SKM-1 treated with dmso at 0.1 percent for 144 hours (cell line): ENCODE results near the gene KCNH8.

Experiments
- DNase-seq: peaks from one replicate; lab custom pipeline; 2025; ENCODE audit not compliant: unreplicated experiment; lab: John Stamatoyannopoulos, UW

Gene KCNH8

DNA sequence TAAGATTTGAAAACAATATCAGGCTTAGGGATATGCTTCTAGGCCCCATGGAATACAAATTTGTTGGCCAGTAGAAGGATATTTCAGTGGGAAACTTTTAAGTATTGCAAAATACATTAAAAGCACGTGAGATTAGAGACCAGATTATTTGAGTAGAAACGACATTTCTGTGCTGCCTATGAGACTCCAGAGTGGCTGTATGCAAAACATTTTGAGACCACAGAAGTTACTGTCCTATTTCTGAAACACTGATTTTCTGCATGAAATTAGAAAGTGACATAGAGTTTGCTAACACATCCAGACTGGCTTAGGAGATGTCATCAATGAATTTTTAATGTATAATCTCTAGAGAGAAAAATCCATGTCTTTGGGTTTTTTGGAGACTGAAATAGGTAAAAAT lies 99.8 kb downstream of the KCNH8 start:
- DNase-seq: no peak

- DNase-seq: no peak
These were observed 100.5 kb downstream of the KCNH8 start for GRCh38 chr3:19248767-19249166.

GRCh38 chr3:19250959-19251610 lies 102.8 kb downstream of the KCNH8 start:
- no peak for DNase-seq

DNA sequence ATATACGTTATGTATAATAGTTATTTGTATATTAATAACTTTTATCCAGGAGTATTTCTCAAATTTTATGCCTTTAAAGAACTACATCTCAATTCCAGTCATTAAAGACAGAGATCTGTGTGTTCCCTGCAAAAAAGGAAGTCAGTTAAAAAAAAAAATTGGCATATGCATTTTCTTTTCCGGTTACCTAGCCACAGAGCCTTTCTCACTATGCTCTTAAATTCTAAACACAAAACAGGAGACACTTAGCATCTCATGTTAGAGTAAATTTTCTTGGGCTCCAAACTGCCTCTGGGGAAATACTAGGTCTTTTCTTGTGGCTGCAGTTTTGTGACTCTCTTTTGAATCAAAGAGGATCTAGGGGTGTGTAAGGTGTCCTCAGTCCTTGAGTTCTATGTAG lies 105.9 kb downstream of the KCNH8 start:
- DNase-seq: no peak

DNA sequence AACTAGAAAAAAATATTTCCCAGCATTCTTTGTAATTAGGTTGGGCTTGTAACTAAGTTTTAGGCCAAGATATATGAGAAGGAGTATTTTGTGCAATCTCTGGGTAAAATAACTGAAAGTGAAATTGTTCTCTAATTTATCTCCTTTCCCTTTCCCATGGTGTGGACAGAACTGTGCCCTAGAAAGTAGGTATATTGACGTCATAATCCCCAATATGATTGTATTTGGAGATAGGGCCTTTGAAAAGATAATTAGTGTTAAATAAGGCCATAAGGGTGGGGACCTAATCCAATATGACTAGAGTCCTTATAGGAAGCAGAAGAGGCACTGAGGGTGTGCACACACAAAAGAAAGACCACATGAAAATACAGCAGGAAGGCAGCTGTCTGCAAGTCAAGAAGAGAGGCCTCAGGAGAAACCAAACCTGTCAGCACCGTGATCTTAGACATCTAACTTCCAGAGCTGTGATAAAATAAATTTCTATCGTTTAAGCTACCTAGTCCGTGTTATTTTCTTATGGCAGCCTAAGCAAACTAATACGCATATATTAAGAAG lies 106.6 kb downstream of the KCNH8 start:
- no peak for DNase-seq

DNA sequence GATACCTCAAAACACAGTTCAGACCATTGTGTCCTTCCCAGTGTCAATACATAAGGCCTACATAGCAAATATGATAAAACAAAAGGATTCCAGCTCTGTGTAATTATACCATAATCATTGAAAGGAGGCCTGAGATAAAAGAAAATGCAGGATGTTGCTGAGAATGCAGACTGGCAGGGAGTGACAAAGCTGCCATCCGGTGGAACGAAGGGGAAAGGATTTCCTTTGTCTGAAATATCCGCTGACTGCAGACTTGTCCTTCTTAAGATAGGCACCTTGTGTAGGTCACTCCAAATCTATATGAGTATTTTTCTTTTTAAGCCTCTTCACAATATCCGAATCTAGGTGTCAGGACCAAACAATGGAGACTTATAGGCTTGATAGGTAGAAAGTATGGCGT lies 108.0 kb downstream of the KCNH8 start:
- no peak for DNase-seq

- DNase-seq: no peak
These were observed 115.3 kb downstream of the KCNH8 start for GRCh38 chr3:19263606-19264005.

DNA sequence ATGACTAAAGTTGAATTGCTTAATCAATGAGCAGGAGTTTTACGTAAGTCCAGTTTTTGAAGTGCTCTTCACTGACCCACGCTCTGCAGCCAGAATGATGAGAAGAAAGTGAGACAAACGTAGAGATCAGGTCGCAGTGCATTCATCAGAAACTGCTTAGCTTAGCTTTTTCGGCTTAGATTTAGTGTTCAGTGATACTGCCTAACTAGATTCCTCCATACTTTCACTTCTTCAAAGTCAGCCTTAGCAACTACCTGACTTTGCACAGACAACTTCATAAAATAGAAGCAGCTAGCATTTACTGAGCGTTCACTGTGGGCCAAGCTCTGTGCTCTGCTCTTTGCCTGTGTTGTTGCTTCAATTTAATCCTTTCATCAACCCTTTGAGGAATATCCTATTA lies 116.1 kb downstream of the KCNH8 start:
- DNase-seq: no peak

GRCh38 chr3:19267040-19267439 lies 118.7 kb downstream of the KCNH8 start:
- no peak for DNase-seq

DNA sequence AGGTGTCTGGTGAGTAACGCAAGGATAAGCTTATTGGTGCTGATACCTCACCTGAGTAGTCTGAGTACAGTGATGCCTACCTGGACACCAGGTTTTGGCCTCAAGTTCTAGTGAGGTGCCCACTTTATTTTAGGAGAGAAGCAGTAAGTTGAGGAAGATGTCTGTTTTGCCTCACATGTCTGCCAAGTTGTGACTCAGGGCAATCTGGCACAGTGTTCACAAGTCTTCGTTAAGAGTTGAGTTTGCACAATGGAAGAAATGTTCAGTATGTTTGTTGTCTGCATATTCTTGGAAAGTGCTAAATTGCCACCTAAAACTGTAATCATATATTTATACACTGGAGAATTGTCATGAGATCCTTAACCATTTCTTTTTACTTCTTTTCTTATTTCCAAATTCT lies 122.2 kb downstream of the KCNH8 start:
- DNase-seq: no peak

- DNase-seq: peak; percentile 33
These were observed 124.0 kb downstream of the KCNH8 start for GRCh38 chr3:19272296-19272695.

DNA sequence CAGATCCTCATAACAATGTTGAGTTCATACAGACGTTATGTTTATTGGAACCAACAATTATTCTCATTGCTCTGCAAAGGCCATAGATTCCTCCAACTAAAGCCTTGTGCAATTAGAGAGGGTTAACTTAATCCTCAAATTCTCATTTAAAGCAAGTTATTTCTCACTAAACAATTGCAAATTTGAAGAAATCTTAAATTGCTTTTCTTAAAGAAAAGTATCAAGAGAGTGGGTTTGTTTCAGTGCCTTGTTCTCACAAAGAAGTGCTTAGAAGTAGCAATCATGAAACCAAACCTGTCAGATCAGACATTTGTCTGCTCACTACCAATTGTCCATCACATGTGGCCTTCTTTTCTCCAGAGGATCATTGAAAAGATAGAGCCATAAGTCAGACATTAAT lies 124.8 kb downstream of the KCNH8 start:
- DNase-seq: no peak

- no peak for DNase-seq
These were observed 126.3 kb downstream of the KCNH8 start for GRCh38 chr3:19274576-19274975.

GRCh38 chr3:19284974-19285373 lies 136.7 kb downstream of the KCNH8 start:
- DNase-seq: no peak

GRCh38 chr3:19293295-19293694 lies 145.0 kb downstream of the KCNH8 start:
- DNase-seq: no peak

- no peak for DNase-seq
These were observed 146.9 kb downstream of the KCNH8 start for GRCh38 chr3:19295208-19295607.

GRCh38 chr3:19331931-19332330 lies 183.6 kb downstream of the KCNH8 start:
- no peak for DNase-seq

- DNase-seq: no peak
These were observed 185.8 kb downstream of the KCNH8 start for GRCh38 chr3:19334120-19334519.

DNA sequence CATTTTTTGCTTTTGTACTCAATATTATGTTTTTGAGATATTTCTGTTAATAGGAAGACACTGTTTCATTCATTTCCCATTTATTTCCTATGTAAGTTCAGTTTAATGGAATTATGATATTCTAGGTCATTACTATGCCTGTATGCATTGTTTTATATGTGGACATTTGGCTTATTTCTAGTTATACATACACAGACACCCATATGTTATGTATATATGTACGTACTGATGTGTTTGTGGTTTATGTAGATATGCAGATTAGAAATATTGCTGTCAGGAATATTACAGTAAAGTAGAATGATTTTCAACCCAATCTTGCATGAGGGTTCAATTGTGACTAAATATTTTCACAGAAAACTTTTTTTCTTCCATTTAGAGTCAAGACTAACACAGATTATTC lies 190.5 kb downstream of the KCNH8 start:
- DNase-seq: no peak

DNA sequence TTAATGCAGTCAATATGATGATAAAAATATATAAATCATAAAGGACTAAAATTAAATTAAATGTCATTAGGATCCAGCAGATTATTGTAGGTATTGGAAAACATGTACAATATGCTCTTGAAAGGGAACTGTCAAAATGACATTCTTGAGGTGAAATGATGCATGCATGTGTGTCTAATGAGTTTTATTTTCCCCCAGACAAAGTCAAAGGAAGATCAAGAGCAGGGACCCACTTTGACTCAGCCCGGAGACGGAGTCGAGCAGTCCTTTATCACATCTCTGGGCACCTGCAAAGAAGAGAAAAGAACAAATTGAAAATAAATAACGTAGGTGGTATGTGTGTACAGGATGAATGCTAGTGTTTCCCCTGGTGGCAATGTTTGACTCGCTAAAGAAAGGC lies 194.1 kb downstream of the KCNH8 start:
- no peak for DNase-seq

- DNase-seq: no peak
These were observed 198.4 kb downstream of the KCNH8 start for GRCh38 chr3:19346759-19347158.

DNA sequence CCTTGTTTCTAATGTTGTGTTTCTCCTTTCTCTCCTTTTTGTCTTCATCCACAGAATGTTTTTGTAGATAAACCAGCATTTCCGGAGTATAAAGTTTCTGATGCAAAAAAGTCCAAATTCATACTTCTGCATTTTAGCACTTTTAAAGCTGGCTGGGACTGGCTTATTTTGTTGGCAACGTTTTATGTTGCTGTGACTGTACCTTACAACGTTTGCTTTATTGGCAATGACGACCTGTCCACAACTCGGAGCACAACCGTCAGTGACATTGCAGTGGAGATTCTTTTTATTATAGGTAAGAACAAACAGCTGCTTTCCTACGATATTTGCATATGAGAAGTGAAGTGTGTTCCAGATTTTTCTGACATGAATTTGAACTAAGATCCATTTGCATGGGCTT lies 199.4 kb downstream of the KCNH8 start:
- no peak for DNase-seq

- DNase-seq: no peak
These were observed 200.2 kb downstream of the KCNH8 start for GRCh38 chr3:19348500-19348899.
